Measurements from ENCODE around the gene STK11IP. TPM values are rescaled to one million over a fixed set of nuclear protein-coding genes. Genes with fewer than 3 reads are reported as not detected.
"Not testable (repeated sequence)": the region's sequence is repeated elsewhere in the genome, so short reads cannot be mapped to it uniquely, and the experiment has no call there.

Gene STK11IP
- polyA plus RNA-seq, 4 donors: 18.8 to 39.0 (median 24.4) TPM

DNA sequence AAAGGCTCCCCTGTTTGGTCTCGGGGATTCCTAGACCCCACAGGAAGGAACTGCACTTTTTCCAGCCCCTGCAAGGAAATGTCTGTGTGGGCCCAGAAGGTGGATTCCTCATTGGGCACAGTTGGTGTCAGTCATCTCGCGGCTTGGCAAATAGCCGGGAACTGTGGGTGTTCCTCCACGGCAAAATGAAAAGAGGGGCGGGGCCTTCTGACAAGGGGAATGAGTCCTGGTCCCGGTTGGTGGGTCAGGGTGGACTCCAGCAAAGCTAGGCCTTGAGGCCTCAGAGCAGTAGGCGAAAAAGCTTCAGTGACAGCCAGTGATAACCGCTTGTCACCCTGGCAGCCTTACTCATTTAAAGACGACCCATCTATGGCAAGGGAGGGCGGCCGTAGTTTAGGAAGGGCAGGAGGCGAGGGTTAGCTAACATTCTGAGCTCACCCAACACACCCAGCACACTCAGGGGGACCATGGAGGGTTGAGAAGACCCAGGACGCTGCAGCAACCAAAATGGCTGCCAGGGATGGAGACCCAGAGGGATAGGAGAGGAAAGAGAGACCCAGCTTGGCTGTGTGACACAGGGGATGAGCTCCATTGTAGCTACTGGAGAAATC lies 46.2 kb downstream of the STK11IP start:
- no peak for DNase-seq (ENCODE audit: low read depth in 4 of 4, low spot score in 3 of 4)

DNA sequence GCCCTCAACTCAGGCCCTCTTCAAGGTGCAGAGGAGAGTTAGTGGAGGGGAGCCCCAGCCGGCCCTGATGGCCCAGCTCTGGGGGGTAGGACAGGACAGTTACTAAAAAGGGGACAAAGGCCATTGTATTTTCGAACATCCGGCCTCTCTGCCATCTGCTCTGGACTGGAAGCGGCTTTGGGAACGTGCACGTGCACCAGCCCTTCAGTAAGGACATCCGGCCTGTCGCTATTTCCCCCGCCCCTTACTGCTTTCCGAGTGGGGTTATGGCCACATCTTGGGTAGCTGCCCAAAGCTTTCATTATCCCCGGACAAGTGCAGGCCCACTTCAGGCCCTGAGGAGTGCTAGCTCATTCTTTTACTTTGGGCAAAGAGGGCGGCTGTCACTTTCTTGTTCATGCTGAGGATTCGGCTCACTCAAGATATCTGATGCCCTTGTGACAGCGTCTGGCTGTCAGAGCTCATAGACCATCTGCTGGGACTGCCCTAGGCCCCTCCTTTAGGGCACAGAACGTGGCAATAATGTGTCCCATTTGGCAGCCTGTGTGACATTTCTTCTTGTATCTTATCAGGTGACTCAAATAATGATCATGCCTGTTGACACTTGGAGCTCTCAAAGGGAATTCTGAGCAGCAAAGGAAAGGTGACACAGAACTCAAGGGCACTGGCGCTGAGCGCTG lies 47.3 kb downstream of the STK11IP start:
- DNase-seq (ENCODE audit: low read depth in 4 of 4, low spot score in 3 of 4): no peak

DNA sequence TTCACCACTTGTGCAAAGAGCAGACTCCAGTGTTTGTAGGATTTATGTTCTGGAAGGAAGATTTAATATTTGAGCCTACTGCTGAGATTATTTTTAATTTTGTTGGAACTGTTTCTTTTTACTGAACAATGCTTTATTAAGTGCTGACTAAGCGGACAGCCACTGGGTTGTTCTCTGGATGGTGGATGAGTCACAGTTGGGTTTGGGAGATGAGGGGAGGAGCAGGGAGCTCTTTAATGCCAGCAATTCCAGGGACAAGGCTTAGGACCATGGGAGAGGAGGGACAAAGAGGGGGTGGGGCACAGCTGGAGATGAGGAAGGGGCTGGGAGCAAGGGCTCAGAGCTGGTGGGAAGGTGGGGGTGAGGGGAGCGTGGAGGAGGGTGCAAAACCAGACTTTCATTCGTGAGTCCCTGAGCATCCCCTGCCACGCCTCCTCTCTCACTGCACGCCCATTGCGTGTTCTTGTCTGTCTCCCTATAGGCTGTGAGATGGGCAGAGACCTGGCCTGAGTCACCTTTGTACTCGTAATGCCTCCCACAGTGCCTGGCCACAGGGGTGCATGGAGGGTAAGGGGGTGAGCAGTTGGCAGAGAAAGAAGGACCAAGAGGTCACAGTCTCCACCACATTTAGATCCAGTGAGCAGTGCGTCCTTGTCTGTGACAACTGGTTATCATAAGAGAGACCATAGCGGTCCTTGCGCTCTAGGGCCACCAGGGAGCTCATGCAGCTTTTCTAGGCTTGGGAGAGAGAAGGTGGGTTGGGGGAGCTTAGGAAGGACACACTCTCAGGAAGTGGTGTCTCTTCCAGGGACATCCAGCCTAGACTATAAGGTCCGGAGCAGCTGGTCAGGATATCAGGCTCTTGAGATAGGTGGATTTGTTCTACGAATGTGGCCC lies 48.2 kb downstream of the STK11IP start:
- DNase-seq (ENCODE audit: low read depth in 4 of 4, low spot score in 3 of 4): no peak

DNA sequence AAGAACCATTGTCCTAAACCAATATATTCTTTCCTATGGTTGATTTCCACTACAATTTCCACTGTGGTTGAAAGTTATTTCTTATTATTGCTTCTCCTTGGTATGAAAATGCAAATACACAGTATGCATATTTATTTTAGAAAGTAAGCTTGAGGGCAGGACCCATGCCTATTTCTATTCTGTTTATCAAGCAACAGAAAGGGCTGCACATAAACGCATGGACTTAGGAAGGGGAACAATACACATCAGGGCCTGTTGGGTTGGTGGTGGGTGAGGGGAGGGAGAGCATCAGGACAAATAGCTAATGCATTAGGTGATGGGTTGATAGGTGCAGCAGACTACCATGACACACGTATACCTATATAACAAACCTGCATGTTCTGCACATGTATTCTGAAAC lies 50.5 kb downstream of the STK11IP start:
- DNase-seq (ENCODE audit: low read depth in 4 of 4, low spot score in 3 of 4): no peak

DNA sequence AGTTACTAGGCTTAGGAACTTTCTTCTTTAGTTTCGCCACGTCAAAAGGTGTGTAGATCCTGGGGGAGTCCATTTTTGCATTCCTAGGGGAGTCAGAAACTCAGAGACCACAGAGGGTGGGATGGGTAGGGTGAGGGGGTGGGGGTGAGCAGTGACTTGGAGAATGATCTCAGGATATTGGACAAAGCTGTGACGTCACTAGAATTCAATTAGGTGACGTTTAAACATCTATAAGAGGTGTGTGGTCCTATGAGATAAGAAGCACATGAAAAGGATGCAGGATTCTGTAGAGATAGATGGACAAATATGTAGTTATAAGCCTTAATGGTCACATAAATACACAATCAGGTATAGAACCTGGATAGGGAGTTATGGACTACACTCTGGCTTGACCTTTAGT lies 51.3 kb downstream of the STK11IP start:
- no peak for DNase-seq (ENCODE audit: low read depth in 4 of 4, low spot score in 3 of 4)

DNA sequence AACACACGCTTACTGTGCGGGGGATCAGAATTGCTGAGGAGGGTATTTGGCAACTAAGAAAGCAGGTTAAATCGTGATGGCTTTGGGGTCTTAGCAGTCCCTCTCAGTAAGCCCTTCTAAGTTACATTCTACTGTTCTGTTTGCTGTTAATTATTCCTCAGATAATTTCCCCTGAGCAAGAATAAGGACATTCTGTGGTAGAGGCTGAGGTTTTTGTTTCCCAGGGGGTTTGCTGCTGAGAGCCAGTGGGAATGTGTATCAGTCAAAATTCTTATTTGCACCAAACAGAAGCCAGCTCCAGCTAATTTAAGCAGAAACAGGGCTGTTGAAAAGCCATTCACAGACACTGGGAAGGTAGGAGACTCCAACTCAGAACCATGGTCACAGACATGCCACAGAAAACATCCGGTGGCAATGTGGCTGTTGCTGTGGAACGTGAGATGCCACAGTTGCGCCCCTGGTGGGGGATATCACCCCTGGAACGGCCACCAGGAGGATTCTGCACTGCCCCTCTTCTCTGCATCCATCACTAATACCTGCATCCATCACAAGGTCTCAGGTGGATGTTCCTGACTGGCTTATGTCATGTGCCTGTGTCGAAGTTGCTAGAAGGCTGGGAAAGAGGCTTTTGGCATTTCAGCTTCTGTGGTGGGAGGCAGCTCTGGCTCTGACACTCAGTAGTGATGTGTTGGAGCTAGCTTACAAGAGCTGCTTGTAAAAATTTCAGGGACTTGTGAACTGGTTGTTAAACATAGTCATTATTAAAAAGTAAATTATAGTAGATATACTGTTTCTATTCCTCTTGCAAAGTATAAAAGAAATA lies 53.0 kb downstream of the STK11IP start:
- DNase-seq (ENCODE audit: low read depth in 4 of 4, low spot score in 3 of 4): no peak

DNA sequence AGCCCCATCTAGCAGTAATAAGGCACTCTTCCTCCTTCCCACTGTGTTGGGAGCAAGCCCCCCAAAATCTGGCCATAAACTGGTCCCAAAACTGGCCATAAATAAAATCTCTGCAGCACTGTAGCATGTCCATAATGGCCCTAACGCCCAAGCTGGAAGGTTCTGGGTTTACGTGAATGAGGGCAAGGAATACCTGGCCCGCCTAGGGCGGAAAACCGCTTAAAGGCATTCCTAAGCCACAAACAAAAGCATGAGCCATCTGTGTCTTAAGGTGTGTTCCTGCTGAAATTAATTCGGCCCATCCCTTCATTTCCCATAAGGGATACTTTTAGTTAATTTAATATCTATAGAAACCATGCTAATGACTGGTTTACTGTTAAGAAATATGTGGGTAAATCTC lies 54.0 kb downstream of the STK11IP start:
- DNase-seq (ENCODE audit: low read depth in 4 of 4, low spot score in 3 of 4): not testable (repeated sequence)

DNA sequence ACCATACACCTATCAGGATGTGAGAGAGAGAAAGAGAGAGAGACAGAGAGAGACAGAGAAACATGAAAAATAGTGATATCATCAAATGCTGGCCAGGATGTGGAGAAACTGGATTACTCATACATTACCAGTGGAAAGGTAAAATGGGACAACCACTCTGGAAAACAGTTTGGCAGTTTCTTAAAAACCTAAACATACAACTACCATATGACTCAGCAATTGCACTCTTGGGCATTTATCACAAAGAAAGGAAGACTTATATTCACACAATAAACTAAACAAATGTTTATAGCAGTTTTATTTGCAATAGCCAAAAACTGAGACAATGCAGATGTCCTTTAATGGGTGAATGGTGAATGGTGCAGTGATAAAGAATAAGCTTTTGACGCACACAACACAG lies 58.9 kb downstream of the STK11IP start:
- no peak for DNase-seq (ENCODE audit: low read depth in 4 of 4, low spot score in 3 of 4)

DNA sequence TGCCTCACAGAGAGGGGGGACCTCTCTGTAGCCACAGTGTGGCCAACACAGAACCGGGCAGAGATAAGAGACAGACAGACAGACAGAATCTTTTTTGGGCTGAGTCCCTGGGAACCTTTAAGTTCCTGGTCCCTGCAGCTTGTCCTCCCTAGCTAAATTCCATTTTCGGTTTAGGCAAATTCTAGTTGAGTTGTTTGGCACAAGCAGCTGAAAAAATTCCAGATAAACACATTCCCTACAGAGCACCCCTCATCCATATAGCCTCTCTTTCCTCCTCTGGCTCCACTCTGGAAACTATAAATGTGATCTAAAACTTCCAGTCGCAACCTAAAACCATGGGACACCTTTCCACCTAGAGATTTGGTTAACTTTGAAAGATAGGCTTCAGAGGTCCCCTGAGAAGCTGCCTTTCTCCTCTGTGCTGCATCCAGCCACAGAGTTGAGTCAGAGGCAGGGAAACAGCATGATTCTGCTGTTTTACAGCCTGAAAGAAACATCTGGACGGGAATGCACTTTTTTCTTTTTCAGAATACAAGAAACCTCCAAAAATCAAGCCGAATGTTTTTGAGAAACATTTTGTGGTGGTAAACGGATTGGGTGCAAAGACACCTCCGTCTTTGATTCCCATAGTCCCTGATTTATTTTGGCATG lies 60.7 kb downstream of the STK11IP start:
- DNase-seq (ENCODE audit: low read depth in 4 of 4, low spot score in 3 of 4): no peak

DNA sequence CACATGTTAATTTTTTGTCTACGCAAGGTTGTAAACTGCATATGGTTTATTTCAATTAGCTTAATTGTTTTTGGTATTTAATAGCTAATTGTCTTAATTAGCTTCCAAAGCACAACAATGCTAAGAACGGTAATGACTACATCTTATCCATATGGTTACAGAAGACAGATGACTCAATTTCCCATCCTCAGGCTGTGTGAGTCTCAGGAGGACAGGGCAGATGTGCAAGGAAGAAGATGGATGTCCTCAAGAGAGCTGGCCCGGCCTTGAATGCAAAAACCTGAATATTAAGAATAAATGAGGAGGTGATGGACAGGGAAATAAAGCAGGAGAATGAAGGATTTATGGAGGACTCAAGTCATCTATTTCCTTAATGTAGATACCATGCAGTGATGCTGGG lies 61.2 kb downstream of the STK11IP start:
- no peak for DNase-seq (ENCODE audit: low read depth in 4 of 4, low spot score in 3 of 4)

DNA sequence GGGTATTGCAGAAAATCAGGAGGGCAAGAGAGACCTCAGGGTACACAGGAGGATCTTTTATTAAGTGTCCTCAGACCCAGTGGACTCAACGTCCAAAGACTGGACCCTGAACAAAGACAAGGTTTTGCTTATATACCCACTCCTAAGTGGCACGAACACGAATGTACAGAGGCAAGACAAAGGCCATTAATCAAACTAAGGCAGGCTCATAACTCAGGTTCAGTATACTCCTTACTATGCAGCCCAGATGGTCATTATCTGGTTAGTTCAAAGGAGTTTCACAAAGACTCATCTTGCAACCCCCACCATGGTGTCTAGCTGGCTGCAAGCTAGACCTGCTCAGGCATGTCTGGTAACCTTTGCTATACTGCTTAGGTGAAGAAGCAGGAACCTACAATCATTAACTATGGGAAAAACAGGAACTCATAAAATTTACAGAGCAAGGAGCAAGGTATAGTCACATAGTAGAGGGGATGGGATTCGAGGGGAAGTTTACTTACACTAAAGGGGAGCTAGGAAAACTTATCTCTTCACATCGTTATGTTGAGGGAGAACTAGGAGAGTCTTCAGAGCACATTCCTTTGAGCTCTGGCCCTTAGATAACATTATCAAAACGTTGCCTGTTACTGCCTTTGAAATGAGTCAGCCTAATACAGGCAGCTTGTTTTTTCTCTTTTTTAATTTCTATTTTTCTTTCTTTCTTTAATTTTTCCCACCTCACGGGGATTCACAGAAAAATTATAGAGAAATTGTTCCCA lies 63.7 kb downstream of the STK11IP start:
- DNase-seq (ENCODE audit: low read depth in 4 of 4, low spot score in 3 of 4): no peak

DNA sequence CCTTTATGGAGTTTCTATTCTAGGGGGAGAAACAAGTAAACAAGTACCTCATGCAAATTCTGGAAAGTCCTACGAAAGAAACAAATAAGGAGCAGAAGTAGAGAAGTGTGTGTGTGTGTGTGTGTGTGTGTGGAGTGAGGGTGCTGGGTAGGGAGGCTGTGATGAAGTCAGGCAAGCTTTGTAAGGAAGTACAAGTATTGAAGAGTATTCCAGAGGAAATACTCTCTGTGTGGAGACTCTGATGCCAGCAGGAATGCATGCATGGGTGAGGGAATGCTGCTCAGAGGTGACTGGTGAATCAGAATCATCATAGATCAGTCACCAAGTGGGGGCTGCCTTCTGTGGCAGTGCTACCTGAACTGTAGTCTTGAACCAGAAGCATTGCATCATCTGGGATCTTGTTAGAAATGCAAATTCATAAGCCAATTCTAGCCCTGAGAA lies 64.3 kb downstream of the STK11IP start:
- no peak for DNase-seq (ENCODE audit: low read depth in 4 of 4, low spot score in 3 of 4)

DNA sequence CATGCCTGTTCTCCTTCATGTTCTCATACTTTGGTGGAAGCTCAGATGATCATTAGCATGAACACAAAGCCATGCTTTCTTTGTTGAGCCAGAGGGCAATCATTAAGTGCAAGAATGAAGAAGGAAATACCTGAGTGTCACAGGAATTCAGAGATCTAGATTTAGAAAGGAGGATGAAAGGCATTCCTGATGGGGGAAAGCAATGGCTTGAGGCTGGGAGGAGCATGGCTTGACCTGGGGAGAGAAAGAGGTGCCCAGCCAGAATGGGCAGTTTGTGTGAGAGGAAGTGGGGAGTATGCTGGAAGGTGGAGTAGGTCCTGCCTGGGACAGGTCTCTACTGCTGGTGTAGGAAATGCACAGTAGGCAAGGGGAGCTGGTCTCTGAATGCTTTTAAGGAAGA lies 64.9 kb downstream of the STK11IP start:
- DNase-seq (ENCODE audit: low read depth in 4 of 4, low spot score in 3 of 4): no peak

DNA sequence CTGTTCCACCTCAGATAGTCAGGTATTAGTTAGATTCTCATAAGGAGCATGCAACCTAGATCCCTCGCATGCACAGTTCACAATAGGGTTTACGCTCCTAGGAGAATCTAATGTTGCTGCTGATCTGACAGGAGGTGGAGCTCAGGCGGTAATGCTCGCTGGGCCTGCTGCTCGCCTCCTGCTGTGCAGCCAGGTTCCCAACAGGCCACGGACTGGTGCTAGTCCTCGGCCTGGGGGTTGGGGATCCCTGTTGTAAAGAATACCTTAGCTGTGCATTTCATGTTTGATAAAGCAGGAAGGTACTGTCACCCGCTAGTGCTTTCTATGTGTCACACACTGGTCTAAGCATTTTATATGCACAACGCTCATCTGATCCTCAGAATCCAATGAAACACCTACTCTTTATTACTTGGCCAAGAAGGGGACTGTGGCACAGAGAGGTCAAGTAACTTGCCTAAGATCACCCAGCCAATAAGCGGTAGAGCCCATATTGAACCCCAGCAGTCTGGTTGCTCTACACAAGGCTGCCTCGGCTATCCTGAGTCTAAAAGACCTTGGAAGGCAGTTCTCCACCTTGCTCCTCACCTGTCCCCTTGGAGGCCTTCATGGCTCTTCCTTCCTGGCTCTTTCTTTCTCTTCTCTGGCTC lies 65.6 kb downstream of the STK11IP start:
- DNase-seq (ENCODE audit: low read depth in 4 of 4, low spot score in 3 of 4): no peak

DNA sequence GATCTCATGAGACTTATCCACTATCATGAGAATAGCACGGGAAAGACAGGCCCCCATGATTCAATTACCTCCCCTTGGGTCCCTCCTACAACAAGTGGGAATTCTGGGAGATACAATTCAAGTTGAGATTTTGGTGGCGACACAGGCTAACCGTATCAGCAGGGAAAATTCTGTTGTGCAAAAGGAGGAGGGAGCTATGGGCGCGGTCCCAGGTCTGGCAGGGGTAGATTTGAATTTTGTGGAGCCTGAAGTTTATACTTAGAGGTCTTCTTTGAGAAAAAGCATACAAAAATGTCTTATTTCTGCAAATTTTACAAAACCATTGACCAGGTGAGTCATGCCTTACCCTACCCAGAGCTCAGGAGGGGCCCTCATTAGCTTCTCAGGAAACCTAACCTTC lies 66.4 kb downstream of the STK11IP start:
- no peak for DNase-seq (ENCODE audit: low read depth in 4 of 4, low spot score in 3 of 4)

DNA sequence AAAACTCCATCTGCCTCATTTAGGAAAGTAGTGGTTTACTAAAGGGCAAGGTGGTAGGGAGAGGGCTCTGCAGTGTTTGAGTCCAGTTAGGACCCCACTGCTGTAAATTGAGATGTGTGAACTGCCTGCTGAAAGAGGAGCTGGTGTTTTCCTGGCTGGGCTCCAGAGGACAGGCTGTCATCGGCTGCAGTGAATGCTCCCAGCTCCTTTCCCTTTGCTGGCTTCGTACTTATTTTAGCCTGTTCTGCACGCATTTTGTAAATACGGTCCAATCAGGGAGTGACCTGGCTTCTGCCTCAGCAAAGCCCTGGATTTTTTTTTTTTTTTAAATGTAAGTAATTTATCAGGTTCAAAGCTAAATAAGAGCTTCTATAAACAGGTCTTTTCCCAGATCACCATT lies 67.3 kb downstream of the STK11IP start:
- no peak for DNase-seq (ENCODE audit: low read depth in 4 of 4, low spot score in 3 of 4)

DNA sequence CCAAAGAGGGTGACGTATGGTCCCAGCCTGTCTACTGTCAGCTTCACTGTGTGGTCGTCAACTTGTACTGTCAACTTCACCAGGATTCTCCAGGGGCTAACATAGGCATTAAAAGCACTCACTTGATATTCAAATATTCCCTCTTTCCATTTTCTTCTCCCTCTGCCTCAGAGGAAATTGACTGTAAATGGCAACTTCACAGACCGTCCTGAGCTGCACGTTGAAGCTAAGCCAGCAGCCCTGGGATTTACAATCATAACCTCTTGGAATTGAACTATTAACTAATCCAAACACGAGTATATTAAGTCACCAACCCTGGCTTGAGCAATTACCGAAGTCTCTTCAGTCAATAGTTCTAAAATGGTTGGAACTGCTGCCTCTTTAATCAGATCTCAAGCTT lies 68.3 kb downstream of the STK11IP start:
- no peak for DNase-seq (ENCODE audit: low read depth in 4 of 4, low spot score in 3 of 4)
